NCI-H524 (cell line): ENCODE results near the gene GMDS.
A peak's percentile ranks its signal among the peaks of the same experiment; 100 is the strongest.

Experiments used
- DNase-seq, 2 experiments: peaks; one replicate each; lab custom pipeline; 2025; lab: John Stamatoyannopoulos, UW

The GMDS gene

GRCh38 chr6:1987640-1988039 lies 257.8 kb downstream of the GMDS start:
- no peak for DNase-seq

DNA sequence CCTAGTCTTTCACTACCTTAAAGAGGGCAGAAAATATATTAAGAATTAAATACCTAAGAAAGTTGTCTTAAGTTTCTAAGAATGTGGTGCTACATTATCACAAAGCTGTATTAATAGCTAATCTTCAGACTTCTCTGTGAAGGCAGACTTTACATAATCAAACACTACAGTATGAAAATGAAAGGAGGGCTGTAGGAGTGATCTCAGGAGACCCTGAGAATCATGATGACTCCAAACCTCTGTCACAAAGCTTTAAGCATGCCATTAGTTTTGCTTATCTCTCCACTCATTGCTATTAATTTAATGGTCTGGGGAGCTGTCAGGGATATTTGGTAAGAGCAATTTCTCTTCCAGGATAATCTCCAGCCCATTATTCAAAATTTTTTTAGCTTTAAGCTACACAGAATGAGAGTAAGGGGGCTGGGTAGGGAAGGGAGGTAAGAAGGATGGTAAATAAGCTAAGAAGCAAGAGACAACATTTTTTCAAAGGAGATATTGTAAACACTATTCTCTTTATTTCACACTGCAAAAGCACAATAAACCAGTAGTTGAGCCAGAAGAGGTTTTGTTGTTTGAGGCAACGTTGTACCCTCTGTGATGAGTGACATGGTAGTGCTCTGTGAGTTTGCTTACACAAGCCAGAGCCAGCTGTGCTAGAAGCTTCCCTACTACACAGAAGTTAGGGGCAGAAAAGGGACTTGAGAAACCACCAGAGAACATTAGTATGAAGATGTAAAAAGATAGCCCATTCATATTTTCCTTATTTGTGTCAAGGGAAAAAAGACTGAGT lies 258.8 kb downstream of the GMDS start:
- DNase-seq, result no peak

DNA sequence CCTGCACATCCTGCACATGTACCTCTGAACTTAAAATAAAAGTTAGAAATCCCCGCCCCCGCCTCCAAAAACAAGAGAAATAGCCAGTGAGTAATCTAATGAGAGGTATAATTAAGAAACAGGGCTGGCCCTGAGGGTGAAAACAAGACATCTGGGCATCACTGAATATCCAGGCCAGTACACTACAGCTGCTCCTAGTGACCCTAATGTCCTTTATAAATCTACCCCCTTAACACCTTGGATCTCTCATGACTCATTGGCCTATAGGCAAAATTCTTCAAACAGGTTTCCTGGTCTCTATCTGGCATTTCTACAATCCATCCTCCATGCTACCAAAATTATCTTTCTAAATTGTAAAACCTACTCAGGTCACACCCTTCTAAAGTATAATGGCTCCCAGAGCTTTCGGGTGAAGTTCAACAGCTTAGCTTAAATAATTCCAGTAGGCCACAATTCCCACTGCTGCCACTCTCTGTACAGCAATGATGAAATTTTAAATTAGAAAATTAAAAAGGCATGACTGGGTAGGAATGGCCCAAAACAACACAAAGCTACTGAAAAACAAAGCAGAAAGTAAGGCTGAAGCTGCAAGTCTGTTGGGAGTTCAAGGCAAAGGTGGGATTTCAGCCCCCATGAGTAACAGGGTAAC lies 260.9 kb downstream of the GMDS start:
- DNase-seq, result no peak

- no peak for DNase-seq
Measured at GRCh38 chr6:1983850-1984249, 261.6 kb downstream of the GMDS start.

- no peak for DNase-seq
Measured at GRCh38 chr6:1972962-1973361, 272.4 kb downstream of the GMDS start.

GRCh38 chr6:1971612-1972011 lies 273.8 kb downstream of the GMDS start:
- no peak for DNase-seq

- no peak for DNase-seq
Measured at GRCh38 chr6:1970151-1970561, 275.2 kb downstream of the GMDS start.

- DNase-seq, result no peak
Measured at GRCh38 chr6:1966713-1967112, 278.7 kb downstream of the GMDS start.

DNA sequence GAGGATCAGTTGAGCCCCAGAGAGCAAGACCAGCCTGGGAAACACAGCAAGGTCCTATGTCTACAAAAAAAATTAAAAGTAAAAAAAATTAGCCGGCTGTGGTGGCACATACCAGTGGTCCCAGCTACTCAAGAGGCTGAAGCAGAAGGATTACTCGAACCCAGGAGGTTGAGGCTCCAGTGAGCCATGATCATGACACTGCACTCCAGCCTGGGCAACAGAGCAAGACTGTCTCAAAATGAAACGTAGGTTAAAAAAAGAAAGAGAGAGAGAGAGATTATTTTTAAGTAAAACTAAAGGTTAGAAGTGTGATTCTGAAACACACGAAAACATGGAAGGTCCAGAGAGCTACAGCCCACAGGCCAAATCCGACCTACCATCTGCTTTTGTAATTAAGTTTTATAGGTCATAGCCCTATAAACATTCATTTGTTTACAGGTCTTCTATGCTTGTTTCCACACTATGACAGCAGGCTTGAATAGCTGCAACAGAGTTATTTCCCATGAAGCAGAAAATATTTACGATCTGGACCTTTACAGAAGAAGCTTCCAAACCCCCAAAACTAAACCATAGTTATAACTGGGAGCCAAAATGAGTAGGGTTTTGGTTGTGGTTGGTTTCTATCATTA lies 279.7 kb downstream of the GMDS start:
- no peak for DNase-seq

DNA sequence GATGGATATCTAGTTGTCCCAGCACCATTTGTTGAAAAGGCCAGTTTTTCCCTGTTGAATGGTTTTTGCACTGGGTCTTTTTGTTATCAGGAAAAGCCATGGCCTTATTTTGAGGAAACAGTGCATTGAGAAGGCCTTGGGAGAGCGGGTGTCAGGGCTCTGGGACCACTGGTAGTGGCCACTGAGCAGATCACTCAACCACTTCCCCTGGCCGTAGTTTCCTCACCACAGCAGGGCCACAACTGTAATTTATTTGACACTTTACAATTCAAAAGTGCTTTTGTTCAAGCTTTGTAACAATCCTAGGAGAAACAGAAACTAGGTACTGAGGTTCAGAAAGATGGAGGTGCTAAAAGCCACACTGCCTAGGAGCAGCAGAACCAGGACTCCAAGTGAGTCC lies 281.8 kb downstream of the GMDS start:
- DNase-seq, result no peak

DNA sequence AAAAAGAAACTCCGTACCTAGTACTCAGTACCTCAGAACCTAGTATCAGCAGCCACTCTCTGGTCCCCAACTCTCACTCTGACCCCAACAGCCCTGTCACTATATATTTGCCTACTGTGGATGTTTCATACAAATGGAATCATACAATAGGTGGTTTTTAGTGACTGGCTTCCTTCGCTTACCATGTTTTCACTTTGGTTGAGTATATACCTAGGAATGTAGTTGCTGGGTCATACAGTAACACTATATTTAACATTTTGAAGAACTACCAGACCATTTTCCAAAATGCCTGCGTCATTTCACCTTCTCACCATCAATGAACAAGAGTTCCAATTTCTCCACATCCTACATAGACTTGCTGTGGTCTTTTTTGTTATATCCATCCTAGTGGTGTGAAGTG lies 283.2 kb downstream of the GMDS start:
- no peak for DNase-seq

GRCh38 chr6:1960486-1961142 lies 284.8 kb downstream of the GMDS start:
- no peak for DNase-seq

DNA sequence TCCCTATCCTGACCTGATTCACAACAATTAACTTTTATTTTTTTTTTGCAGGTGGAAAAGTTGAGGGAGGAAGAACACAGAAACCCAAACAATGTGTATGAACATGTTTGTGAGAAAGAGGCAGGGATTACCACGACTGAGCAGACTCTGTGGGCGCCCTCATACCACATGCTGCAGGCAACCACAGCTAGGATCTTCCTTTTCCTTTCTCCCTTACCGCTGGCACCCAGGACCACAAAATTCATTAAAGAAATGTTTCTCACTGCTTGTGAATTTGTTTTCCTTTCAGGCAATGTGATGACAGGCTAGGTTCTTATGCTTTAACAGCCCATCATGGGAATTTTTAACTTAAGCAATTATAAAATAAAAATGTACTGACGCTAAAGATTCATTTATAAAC lies 287.1 kb downstream of the GMDS start:
- DNase-seq, result no peak

DNA sequence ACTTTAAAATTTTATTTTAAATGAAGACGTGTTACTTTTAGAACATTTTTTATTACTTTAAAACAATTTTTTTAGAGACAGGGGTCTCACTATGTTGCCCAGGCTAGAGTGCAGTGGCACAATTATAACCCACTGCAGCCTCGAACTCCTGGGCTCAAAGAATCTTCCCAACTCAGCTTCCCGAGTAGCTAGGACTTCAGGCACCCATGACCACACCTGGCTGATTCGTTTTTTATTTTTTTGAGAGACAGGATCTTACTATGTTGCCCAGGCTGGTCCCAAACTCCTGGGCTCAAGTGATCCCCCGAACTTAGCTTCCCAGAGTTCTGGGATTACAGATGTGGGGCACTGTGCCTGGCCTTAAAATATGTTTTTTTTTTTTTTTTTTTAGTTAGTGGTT lies 287.7 kb downstream of the GMDS start:
- DNase-seq, result no peak

GRCh38 chr6:1952740-1953360 lies 292.6 kb downstream of the GMDS start:
- no peak for DNase-seq

GRCh38 chr6:1950631-1951030 lies 294.8 kb downstream of the GMDS start:
- peak; percentile 31 to 85 for DNase-seq

- no peak for DNase-seq
Measured at GRCh38 chr6:1949538-1949937, 295.9 kb downstream of the GMDS start.

DNA sequence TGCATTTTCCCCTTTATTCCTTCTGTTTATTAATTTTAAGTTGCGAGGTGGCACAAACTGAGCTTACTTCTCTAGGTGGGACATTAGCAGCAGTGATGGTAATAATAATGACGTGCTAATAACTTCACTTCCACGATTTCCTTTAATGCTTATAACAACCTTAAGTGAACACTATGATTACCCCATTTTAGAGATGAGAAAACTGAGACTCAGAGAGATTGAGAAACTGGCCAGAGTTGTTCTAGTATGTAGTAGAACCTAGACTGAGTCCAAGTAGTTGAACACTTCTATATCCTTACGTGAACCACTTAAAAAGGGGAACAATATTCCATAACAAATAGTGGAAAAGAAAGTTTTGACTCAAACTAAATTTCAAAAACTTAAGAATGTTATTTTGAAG lies 297.5 kb downstream of the GMDS start:
- no peak for DNase-seq

DNA sequence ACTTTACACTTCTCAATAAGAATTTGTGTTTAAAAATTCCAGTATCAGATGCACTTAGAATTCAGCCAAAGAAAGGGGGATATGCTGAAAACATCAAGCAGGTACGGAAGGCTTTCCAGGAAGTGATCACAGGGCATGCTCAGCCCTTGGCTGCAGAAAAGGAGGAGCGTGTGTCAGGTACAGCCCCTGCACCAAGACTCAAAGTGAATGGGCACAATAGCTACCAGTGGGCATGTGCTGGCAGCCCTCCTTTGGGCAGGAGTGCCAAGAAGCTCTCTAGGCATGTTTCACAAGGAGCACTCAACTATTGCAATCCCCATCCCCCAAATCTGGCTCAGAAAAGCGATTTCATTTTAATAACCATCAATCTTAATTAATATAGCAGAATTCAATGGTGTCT lies 298.8 kb downstream of the GMDS start:
- no peak for DNase-seq

DNA sequence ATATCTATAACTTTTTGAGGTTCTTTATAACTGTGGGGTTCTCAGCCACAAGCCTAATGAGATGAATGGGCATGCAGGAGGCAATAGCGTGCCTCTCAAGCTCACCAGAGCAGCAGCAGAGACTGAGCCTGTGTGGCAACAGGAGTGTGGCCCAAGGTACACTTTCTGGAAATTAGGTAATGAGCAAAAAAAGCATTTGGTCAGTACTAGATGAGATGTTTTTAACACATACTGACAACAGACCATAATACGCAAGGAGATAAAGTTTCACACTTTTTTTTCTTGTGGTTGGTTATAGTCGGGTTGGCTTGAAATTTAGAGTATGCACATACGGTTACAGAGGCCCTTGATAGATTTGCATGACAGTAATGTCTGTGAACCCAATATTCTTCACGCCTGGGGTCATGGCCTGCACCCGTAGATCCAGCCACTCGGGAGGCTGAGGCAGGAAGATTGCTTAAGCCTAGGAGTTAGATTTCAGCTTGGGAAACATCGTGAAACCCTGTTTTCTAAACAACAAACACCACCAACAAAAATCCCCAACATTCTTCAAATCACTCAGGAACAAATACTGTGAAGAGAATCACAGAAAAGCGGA lies 300.1 kb downstream of the GMDS start:
- no peak for DNase-seq

GRCh38 chr6:1942834-1943233 lies 302.6 kb downstream of the GMDS start:
- DNase-seq, result no peak

GRCh38 chr6:1941534-1941933 lies 303.9 kb downstream of the GMDS start:
- no peak for DNase-seq
